ENCODE data around the gene LRP1.

Gene LRP1

GRCh38 chr12:57193706-57194245 is 65.5 kb downstream of the LRP1 start:
- DNase-seq (ENCODE audit: low read depth, low spot score): no peak

DNA sequence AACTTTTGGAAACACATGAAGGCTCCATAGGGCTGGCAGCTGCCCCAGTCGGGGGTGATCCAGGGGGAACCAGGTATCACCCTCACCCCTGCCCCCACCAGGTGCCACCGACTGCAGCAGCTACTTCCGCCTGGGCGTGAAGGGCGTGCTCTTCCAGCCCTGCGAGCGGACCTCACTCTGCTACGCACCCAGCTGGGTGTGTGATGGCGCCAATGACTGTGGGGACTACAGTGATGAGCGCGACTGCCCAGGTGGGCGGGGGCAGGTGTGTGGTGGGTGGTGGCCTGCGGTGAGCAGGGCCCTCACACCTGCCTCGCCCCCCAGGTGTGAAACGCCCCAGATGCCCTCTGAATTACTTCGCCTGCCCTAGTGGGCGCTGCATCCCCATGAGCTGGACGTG is 66.0 kb downstream of the LRP1 start:
- no peak for DNase-seq (ENCODE audit: low read depth, low spot score)

GRCh38 chr12:57195186-57195585 is 66.9 kb downstream of the LRP1 start:
- no peak for DNase-seq (ENCODE audit: low read depth, low spot score)

- DNase-seq (ENCODE audit: low read depth, low spot score): no peak
These were observed 67.5 kb downstream of the LRP1 start for GRCh38 chr12:57195611-57196371.

- no peak for DNase-seq (ENCODE audit: low read depth, low spot score)
These were observed 68.2 kb downstream of the LRP1 start for GRCh38 chr12:57196439-57196838.

GRCh38 chr12:57196956-57197355 is 68.7 kb downstream of the LRP1 start:
- DNase-seq (ENCODE audit: low read depth, low spot score): no peak

GRCh38 chr12:57198329-57198728 is 70.0 kb downstream of the LRP1 start:
- DNase-seq (ENCODE audit: low read depth, low spot score): no peak

- DNase-seq (ENCODE audit: low read depth, low spot score): no peak
These were observed 70.9 kb downstream of the LRP1 start for GRCh38 chr12:57199191-57199590.

DNA sequence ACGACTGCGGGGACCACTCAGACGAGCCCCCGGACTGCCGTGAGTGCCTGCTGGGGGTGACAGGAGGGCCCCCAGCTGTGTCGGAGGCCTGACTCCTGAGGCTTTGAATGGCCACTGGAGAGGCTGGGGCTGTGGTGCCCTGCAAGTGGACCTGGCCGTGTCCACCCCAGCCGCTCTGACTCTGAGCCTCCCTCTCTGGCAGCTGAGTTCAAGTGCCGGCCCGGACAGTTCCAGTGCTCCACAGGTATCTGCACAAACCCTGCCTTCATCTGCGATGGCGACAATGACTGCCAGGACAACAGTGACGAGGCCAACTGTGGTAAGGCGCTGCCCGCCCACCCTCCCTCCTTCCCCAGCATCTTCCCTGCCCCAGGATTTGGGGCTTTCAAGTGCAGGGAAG is 72.2 kb downstream of the LRP1 start:
- DNase-seq (ENCODE audit: low read depth, low spot score): no peak

DNA sequence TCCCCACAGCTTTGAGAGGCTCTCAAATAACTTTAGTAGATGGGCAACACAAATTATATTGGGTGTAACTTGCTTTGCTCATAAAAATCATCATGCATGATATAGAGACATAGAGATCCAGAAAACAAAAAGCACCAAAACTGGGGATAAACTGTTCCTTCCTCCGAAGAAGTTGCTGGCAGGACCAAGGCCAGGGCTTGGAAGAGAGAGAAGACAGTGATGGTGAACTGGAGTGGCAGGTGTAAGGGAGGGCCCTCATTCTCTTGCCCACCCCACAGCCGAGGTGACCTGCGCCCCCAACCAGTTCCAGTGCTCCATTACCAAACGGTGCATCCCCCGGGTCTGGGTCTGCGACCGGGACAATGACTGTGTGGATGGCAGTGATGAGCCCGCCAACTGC is 72.9 kb downstream of the LRP1 start:
- no peak for DNase-seq (ENCODE audit: low read depth, low spot score)

DNA sequence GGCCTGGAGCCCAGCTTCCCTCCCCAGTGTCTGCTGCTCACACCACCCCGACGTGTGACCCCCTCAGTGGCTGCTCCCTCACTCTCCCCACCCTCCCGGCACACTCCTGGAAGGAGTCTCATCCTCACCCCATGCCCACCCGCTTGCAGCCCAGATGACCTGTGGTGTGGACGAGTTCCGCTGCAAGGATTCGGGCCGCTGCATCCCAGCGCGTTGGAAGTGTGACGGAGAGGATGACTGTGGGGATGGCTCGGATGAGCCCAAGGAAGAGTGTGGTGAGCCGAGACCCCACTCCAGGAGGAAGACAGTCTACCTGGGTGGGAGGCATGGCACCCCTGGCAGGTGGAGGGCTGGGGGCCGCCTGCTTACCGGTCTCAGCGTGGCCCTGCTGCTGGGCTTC is 73.3 kb downstream of the LRP1 start:
- no peak for DNase-seq (ENCODE audit: low read depth, low spot score)

GRCh38 chr12:57202321-57202720 is 74.0 kb downstream of the LRP1 start:
- DNase-seq (ENCODE audit: low read depth, low spot score): no peak

DNA sequence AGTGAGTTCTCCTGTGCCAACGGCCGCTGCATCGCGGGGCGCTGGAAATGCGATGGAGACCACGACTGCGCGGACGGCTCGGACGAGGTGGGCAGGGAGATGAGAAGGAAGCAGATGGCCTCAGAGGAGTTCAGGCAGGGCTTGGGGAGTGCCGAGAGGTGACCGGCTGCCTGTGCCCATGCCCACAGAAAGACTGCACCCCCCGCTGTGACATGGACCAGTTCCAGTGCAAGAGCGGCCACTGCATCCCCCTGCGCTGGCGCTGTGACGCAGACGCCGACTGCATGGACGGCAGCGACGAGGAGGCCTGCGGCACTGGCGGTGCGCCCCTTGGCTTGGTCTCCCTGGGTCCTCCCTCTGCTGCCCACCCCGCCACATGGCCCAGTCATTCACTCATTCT is 74.9 kb downstream of the LRP1 start:
- no peak for DNase-seq (ENCODE audit: low read depth, low spot score)

- no peak for DNase-seq (ENCODE audit: low read depth, low spot score)
These were observed 75.5 kb downstream of the LRP1 start for GRCh38 chr12:57203791-57204190.

DNA sequence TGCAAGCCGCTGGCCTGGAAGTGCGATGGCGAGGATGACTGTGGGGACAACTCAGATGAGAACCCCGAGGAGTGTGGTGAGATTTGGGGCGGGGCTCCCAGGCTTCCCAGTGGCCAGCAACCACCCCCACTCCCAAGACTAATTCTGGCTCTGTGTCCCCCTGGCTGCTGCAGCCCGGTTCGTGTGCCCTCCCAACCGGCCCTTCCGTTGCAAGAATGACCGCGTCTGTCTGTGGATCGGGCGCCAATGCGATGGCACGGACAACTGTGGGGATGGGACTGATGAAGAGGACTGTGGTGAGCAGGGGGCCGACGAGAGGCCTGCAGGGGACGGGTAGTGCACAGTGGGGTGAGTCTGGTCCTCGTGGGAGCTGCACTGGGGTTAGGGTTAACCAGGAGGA is 76.2 kb downstream of the LRP1 start:
- DNase-seq (ENCODE audit: low read depth, low spot score): no peak

DNA sequence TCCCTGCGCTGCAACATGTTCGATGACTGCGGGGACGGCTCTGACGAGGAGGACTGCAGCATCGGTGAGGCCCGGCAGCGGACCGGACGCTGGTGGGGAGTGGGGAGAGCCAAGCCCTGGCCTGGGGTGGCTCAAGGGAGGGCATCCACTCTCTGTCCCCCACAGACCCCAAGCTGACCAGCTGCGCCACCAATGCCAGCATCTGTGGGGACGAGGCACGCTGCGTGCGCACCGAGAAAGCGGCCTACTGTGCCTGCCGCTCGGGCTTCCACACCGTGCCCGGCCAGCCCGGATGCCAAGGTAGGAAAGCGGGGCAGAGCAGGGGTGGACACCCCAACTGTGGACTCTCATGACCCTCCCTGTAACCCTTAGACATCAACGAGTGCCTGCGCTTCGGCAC is 76.9 kb downstream of the LRP1 start:
- no peak for DNase-seq (ENCODE audit: low read depth, low spot score)

GRCh38 chr12:57205931-57206330 is 77.6 kb downstream of the LRP1 start:
- no peak for DNase-seq (ENCODE audit: low read depth, low spot score)

GRCh38 chr12:57207731-57208630 is 79.7 kb downstream of the LRP1 start:
- DNase-seq (ENCODE audit: low read depth, low spot score): no peak

DNA sequence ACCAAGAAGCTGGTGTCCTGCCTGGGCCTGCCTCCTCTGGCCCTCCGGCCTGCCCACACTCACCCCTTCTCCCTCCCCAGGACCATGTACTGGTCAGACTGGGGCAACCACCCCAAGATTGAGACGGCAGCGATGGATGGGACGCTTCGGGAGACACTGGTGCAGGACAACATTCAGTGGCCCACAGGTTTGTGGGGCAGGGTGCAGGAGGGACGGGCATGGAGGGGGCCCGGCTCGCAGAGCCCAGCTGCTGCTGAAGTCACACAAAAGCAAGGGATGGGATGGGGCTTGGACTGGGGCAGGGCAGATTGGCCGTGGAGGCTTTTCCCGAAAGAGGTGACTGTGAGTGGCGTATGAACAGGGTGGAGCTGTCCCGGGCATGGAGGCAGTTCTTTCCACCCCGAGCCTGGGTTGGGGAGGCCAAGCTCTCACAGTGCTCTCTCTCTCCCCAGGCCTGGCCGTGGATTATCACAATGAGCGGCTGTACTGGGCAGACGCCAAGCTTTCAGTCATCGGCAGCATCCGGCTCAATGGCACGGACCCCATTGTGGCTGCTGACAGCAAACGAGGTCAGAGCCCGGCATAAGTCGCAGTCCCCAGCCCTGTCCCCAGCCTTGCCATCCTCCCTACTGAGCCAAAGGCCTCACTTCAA is 80.5 kb downstream of the LRP1 start:
- DNase-seq (ENCODE audit: low read depth, low spot score): no peak

- no peak for DNase-seq (ENCODE audit: low read depth, low spot score)
These were observed 81.6 kb downstream of the LRP1 start for GRCh38 chr12:57209916-57210315.

DNA sequence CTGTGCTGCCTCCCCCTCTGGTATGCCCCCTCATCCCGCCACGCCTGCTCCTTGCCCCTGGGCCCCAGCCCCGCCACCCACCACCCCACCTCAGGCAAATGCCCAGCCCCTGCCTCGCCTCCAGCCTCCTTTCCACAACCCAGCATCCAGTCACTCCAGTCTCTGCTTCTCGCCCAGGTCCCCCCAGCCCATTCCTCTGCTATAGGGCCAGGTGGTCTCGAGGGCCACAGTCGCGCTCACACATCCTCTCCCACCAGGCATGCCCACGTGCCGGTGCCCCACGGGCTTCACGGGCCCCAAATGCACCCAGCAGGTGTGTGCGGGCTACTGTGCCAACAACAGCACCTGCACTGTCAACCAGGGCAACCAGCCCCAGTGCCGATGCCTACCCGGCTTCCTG is 82.2 kb downstream of the LRP1 start:
- DNase-seq (ENCODE audit: low read depth, low spot score): no peak
